ENCODE data around the gene GP5. TPM values are rescaled to one million over a fixed set of nuclear protein-coding genes. Genes with fewer than 3 reads are reported as not detected.

The GP5 gene
- total RNA-seq, 2 donors from 2014 or later, result 0.43 to 0.58 TPM

GRCh38 chr3:194404365-194405140 is 5.5 kb upstream of the GP5 start:
- no peaks in the 10 kb centered on the region for H3K9me3 Mint-ChIP-seq
- DNase-seq (ENCODE audit: low spot score in 2 of 2) (peak in 1 of 2 donors; percentile 54), ATAC-seq (peak in 1 of 2 donors; percentile 54)
- H3K36me3 Mint-ChIP-seq, result no peaks in the 10 kb centered on the region
- H3K27ac Mint-ChIP-seq, result no peak overlapping the region

- Mint-ChIP-seq H3K27ac (no peak overlapping the region), H3K36me3 (no peaks in the 10 kb centered on the region), H3K9me3 (no peaks in the 10 kb centered on the region)
- ATAC-seq, result no peak
- DNase-seq (ENCODE audit: low spot score in 2 of 2), result no peak
Measured at GRCh38 chr3:194401868-194402329, 2.8 kb upstream of the GP5 start.

DNA sequence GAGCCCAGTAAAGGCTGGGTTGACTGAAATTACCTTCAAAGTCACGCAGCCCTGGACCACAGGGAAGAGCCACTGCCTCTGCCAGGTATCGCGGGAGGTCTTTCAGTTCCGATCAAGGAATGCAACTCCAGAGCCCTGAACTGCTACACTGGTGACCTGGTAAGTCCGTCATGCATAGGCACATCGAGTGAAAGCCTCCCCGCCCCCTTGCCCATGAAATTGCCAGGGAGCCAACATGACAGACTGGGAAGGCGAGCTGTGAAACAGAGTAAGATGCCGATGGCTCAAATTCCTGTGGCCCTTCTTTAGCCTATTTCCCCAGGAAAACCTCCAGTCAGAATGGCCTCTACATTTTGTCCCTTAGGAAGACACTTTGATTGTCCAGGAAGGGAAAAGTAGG is 2.3 kb upstream of the GP5 start:
- no peak overlapping the region for H3K27ac Mint-ChIP-seq
- no peaks in the 10 kb centered on the region for H3K36me3 Mint-ChIP-seq
- no peaks in the 10 kb centered on the region for H3K9me3 Mint-ChIP-seq
- no peak for DNase-seq (ENCODE audit: low spot score in 2 of 2)
- no peak for ATAC-seq

GRCh38 chr3:194399874-194400411 is 877 bp upstream of the GP5 start:
- DNase-seq (ENCODE audit: low spot score in 2 of 2) (no peak), ATAC-seq (no peak)
- no peaks in the 10 kb centered on the region for H3K36me3 Mint-ChIP-seq
- peak overlapping the region in 1 of 2 donors; percentile 75 for H3K27ac Mint-ChIP-seq
- H3K9me3 Mint-ChIP-seq, result no peaks in the 10 kb centered on the region

GRCh38 chr3:194397757-194398312 is 1.2 kb downstream of the GP5 start:
- peak in 1 of 2 donors; percentile 20 for DNase-seq (ENCODE audit: low spot score in 2 of 2)
- no peaks in the 10 kb centered on the region for H3K36me3 Mint-ChIP-seq
- peak overlapping the region in 1 of 2 donors; percentile 45 for H3K27ac Mint-ChIP-seq
- no peaks in the 10 kb centered on the region for H3K9me3 Mint-ChIP-seq
- peak; percentile 5 to 19 for ATAC-seq

DNA sequence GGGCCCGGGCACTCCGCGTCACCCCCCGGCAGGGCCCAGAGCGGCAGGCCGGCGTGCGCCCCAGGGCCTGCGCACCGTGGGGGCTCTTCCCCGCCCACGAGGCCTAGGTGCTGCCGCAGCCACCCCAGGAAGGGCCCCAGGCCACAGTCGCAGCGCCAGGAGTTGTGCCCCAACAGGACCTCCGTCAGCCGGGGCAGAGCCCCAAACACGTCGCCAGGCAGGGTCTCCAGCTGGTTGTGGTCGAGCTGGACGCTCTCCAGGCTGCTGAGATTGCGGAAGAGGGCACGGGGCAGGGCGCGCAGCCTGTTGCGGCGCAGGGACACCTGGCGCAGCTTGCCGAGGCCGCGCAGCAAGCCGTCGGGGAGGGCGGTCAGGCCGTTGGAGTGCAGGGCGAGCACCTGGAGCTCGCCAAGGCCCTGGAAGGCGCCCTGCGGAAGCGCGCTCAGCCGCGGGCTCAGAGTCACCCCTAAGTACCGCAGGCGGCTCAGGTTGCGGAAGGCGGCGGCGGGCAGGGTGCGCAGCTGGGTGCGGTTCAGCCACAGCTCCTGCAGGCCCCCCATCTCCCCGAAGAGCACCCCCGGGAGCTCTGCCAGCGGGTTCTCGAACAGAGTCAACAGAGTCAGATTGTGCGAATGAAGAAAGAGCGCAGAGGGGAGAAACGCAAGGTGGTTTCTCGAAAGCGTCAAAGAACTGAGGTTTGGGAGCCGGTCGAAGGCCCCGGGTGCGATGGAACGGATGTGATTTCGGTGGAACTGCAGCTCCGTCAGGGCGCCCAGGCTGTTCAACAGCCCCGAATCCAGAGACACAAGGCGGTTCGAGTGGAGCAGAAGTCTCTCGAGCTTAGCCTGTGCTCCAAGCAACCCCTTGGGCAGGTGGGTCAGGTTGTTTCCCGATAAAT is 2.0 kb downstream of the GP5 start:
- ATAC-seq, result peak; percentile 54 to 58
- H3K27ac Mint-ChIP-seq, result peak overlapping the region; percentile 45 to 60
- no peaks in the 10 kb centered on the region for H3K36me3 Mint-ChIP-seq

GRCh38 chr3:194396539-194396858 is 2.6 kb downstream of the GP5 start:
- Mint-ChIP-seq H3K36me3 (no peaks in the 10 kb centered on the region), H3K27ac (peak overlapping the region in 1 of 2 donors; percentile 45), H3K9me3 (peaks cover 0 to under 1% of the 10 kb centered on the region in 2 donors)
- DNase-seq (ENCODE audit: low spot score in 2 of 2) (no peak), ATAC-seq (no peak)

More for the DNA sequence above, 2.0 kb downstream of the GP5 start:
- DNase-seq (ENCODE audit: low spot score in 2 of 2), result peak; percentile 50 to 62
- no peaks in the 10 kb centered on the region for H3K9me3 Mint-ChIP-seq

- ATAC-seq (peak; percentile 70), DNase-seq (ENCODE audit: low spot score in 2 of 2) (peak; percentile 58 to 66)
- Mint-ChIP-seq H3K27ac (peak overlapping the region; percentile 45 to 62), H3K9me3 (peaks cover 5 to 6% of the 10 kb centered on the region in 2 donors), H3K36me3 (peaks cover 1 to 3% of the 10 kb centered on the region in 2 donors)
Measured at GRCh38 chr3:194395778-194396538, 3.1 kb downstream of the GP5 start.

- peak in 1 of 2 donors; percentile 14 for DNase-seq (ENCODE audit: low spot score in 2 of 2)
- Mint-ChIP-seq H3K9me3 (peaks cover 12 to 13% of the 10 kb centered on the region in 2 donors), H3K36me3 (peaks cover 5 to 10% of the 10 kb centered on the region in 2 donors), H3K27ac (peak overlapping the region; percentile 45 to 62)
- ATAC-seq, result peak; percentile 9 to 27
Measured at GRCh38 chr3:194395212-194395611, 3.9 kb downstream of the GP5 start.

- peaks cover 9 to 17% of the 10 kb centered on the region in 2 donors for H3K36me3 Mint-ChIP-seq
- H3K27ac Mint-ChIP-seq, result no peak overlapping the region
- no peak for DNase-seq (ENCODE audit: low spot score in 2 of 2)
- ATAC-seq, result no peak
- H3K9me3 Mint-ChIP-seq, result peaks cover 19 to 23% of the 10 kb centered on the region in 2 donors
Measured at GRCh38 chr3:194392576-194392975, 6.5 kb downstream of the GP5 start.

GRCh38 chr3:194390835-194391234 is 8.2 kb downstream of the GP5 start:
- peaks cover 9 to 17% of the 10 kb centered on the region in 2 donors for H3K36me3 Mint-ChIP-seq
- ATAC-seq (no peak), DNase-seq (ENCODE audit: low spot score in 2 of 2) (no peak)
- H3K27ac Mint-ChIP-seq, result no peak overlapping the region
- peaks cover 19 to 23% of the 10 kb centered on the region in 2 donors for H3K9me3 Mint-ChIP-seq

DNA sequence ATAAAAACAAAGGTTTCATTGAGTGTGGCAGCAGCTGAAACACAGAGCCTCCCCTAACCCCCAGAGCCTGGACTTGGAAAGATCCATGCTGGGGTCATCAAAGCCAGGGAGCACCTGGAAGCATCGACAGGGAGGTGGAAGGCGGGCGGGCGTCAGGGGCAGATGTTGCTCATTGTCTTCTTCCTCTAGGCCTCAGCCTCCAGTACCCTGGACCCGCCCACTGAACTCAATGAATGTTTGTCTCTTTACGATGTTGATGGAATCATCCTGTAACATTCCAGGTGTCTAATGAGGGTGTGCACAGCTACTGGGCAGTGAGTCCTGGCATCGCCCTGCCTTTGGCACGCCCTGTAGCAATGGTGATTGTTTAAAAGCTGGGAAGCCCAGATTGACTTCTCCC is 9.8 kb downstream of the GP5 start:
- Mint-ChIP-seq H3K27ac (no peak overlapping the region), H3K9me3 (peaks cover 19 to 23% of the 10 kb centered on the region in 2 donors), H3K36me3 (peaks cover 9 to 17% of the 10 kb centered on the region in 2 donors)
- DNase-seq (ENCODE audit: low spot score in 2 of 2), result no peak
- ATAC-seq, result no peak

DNA sequence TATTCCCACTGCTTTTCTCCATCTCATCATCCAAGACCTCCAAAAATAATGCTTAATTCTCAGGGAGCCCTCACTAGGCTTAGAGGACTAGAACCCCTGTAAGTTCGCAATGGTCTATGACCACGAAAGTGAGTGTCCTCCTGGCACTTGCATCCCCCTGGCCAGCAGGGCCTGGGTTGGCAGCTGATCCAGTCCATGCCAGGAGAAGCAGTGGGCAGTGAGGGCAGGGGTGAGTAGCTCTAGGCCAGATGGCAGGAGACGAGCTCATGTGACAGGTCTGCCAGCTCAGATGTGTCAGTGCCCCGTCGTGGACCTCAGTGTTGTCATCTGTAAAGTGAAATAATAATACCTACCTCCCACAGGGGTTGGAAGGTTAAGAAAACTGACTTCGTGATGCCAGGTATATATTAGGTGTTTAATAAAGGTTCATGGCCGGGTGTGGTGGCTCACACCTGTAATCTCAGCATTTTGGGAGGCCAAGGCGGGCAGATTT is 11.1 kb downstream of the GP5 start:
- Mint-ChIP-seq H3K36me3 (peaks cover 9 to 17% of the 10 kb centered on the region in 2 donors), H3K27ac (no peak overlapping the region), H3K9me3 (peaks cover 19 to 23% of the 10 kb centered on the region in 2 donors)
- no peak for DNase-seq (ENCODE audit: low spot score in 2 of 2)
- ATAC-seq, result no peak

GRCh38 chr3:194387276-194387675 is 11.8 kb downstream of the GP5 start:
- ATAC-seq (no peak), DNase-seq (ENCODE audit: low spot score in 2 of 2) (no peak)
- Mint-ChIP-seq H3K27ac (peak overlapping the region in 1 of 2 donors; percentile 53), H3K9me3 (peaks cover 19 to 23% of the 10 kb centered on the region in 2 donors), H3K36me3 (peaks cover 9 to 17% of the 10 kb centered on the region in 2 donors)

- DNase-seq (ENCODE audit: low spot score in 2 of 2), result no peak
- H3K9me3 Mint-ChIP-seq, result peaks cover 19 to 23% of the 10 kb centered on the region in 2 donors
Measured at GRCh38 chr3:194386648-194387047, 12.4 kb downstream of the GP5 start.

GRCh38 chr3:194386066-194386465 is 13.0 kb downstream of the GP5 start:
- ATAC-seq (no peak), DNase-seq (ENCODE audit: low spot score in 2 of 2) (no peak)
- H3K9me3 Mint-ChIP-seq, result peaks cover 14 to 18% of the 10 kb centered on the region in 2 donors
- H3K27ac Mint-ChIP-seq, result no peak overlapping the region
- H3K36me3 Mint-ChIP-seq, result peaks cover 8 to 15% of the 10 kb centered on the region in 2 donors

More at GRCh38 chr3:194386648-194387047, 12.4 kb downstream of the GP5 start:
- H3K27ac Mint-ChIP-seq, result peak overlapping the region in 1 of 2 donors; percentile 59
- H3K36me3 Mint-ChIP-seq, result peaks cover 9 to 17% of the 10 kb centered on the region in 2 donors
- no peak for ATAC-seq
